Measurements from ENCODE around the gene ARTN. TPM values are rescaled to one million over a fixed set of nuclear protein-coding genes. Genes with fewer than 3 reads are reported as not detected.

ARTN gene, protein sequence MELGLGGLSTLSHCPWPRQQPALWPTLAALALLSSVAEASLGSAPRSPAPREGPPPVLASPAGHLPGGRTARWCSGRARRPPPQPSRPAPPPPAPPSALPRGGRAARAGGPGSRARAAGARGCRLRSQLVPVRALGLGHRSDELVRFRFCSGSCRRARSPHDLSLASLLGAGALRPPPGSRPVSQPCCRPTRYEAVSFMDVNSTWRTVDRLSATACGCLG
- total RNA-seq: 1 to 10 TPM; 1.8 to 4.9 TPM
- 1 to 10 TPM in 1 of 2 donors, not detected in 1; 2.1 TPM for polyA plus RNA-seq
- long read RNA-seq, donor 1: 0 reads
- long read RNA-seq, donor 2, partial matches to known transcripts: 0 of 1 reads
- long read RNA-seq, donor 2, other reads (novel, unspliced or antisense): 1 of 1 reads

DNA sequence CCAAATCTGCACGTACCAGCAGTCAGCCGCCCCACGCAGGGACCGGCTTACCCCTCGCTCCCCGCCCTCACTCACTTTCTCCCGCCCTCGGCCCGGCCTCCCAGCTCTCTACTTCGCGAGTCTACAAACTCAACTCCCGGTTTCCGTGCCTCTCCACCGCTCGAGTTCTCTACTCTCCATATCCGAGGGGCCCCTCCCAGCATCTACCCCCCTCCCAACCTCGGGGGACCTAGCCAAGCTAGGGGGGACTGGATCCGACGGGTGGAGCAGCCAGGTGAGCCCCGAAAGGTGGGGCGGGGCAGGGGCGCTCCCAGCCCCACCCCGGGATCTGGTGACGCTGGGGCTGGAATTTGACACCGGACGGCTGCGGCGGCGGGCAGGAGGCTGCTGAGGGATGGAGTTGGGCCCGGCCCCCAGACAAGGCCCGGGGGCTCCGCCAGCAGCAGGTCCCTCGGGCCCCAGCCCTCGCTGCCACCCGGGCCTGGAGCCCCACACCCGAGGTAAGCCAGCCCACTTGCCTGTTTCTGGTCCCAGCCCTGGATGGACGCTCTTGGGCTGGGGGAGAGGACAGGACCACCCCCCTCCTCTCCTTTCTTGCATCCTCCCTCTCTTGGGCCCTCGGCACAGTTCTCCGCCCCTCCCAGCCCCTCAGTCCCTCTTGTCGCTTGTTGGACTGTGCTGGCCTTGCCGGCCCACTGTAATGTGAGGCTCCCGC lies at the start of gene ARTN:
Gene ARTN, plus strand, starts transcription at position 416 of the 715 bp plus-strand sequence. CDS start 1,856 bp downstream, outside the sequence.
- H3K27me3 ChIP-seq (ENCODE audit: control insufficient read depth in 1 of 2, insufficient read depth in 2 of 2, low read length in 1 of 2): no peaks in the 10 kb centered on the region
- ATAC-seq (ENCODE audit: low FRiP score) (peak; percentile 23), DNase-seq (peak in 1 of 2 donors; percentile 80)
- H3K36me3 ChIP-seq (ENCODE audit: control insufficient read depth in 1 of 2, insufficient read depth in 2 of 2, low read length in 1 of 2): no peaks in the 10 kb centered on the region
- intact Hi-C loops (cut with DNase I): loop anchor here (1.0 to 10.0 kb wide), 3 partner anchors 167 to 399 kb away; partner anchors contain the start of gene PTPRF (in 1 of the 2)
- H3K27ac ChIP-seq (ENCODE audit: low read depth in 1 of 2, low read length in 2 of 2): no peak within 1 kb of the TSS
- H3K4me3 ChIP-seq (ENCODE audit: low read length in 2 of 2): peak within 1 kb of the TSS in 1 of 2 donors; percentile 16
- WGBS, 2 donors: 1 to 2% methylated on average over 36 to 42 of the region's 42 CpGs
- no peaks in the 10 kb centered on the region for H3K4me1 ChIP-seq (ENCODE audit: control insufficient read depth in 1 of 2, insufficient read depth in 2 of 2, low read length in 2 of 2)
- H3K9me3 ChIP-seq (ENCODE audit: control insufficient read depth, low read length): no peaks in the 10 kb centered on the region

DNA sequence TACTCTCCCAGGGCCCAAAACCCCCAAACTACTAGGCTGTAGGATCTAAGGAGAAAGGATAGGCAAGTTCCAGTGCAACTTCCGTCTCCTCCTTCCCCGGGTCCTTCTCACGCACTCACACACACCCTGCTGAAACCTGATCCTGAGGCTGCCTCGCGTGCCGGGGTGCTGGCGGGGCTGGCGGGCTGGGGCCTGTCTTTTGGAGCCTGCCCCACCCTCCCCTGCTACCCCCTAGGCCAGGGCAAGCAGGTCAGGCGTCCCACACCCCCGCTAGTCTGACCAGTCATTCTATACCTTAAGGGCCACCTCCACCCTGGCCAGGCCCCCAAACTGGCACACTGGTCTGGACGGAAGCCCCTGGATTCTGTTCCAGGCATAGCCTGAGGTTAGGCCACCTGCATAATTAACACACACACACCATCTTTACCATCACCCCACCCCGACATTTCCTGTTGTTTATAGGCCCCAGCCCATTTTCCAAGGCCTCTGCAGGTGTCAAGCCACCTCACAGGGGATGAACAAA lies 48.3 kb upstream of the ARTN start:
- no peaks in the 10 kb centered on the region for H3K27me3 ChIP-seq (ENCODE audit: control insufficient read depth in 1 of 2, insufficient read depth in 2 of 2, low read length in 1 of 2)
- peak; percentile 47 for ATAC-seq (ENCODE audit: low FRiP score)
- WGBS, 2 donors: 82 to 84% methylated on average over 10 to 12 of the region's 12 CpGs

DNA sequence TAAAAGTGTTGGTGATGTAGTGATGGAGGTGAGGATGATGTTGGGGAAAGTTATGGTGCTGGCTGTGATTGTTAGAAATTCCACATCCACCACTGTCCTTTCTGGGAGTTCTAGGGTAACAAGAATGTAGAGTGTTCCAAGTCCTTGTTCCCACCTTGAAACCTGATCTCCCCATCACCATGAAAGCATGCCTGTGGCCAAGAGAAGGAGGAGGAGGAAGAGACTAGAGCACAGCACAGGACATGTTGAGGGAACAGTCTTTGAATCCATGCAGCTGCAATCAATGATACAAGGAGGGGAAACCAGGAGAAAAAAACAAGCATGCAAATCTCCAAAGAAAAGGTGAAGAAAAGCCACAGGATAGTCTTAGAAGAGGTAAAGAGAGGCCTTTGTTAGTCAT lies 45.9 kb upstream of the ARTN start:
- Histone ChIP-seq H3K9me3 (ENCODE audit: control insufficient read depth, low read length) (no peaks in the 10 kb centered on the region), H3K4me3 (ENCODE audit: low read length in 2 of 2) (no peak overlapping the region), H3K27me3 (ENCODE audit: control insufficient read depth in 1 of 2, insufficient read depth in 2 of 2, low read length in 1 of 2) (no peaks in the 10 kb centered on the region), H3K4me1 (ENCODE audit: control insufficient read depth in 1 of 2, insufficient read depth in 2 of 2, low read length in 2 of 2) (no peaks in the 10 kb centered on the region), H3K36me3 (ENCODE audit: control insufficient read depth in 1 of 2, insufficient read depth in 2 of 2, low read length in 1 of 2) (no peaks in the 10 kb centered on the region), H3K27ac (ENCODE audit: low read depth in 1 of 2, low read length in 2 of 2) (no peak overlapping the region)
- no peak for ATAC-seq (ENCODE audit: low FRiP score)
- intact Hi-C loops (cut with DNase I): no loop called here
- no peak for DNase-seq

More for the DNA sequence above, 48.3 kb upstream of the ARTN start:
- no peak overlapping the region for H3K27ac ChIP-seq (ENCODE audit: low read depth in 1 of 2, low read length in 2 of 2)
- H3K4me3 ChIP-seq (ENCODE audit: low read length in 2 of 2): no peak overlapping the region
- no peaks in the 10 kb centered on the region for H3K9me3 ChIP-seq (ENCODE audit: control insufficient read depth, low read length)
- no peak for DNase-seq
- H3K4me1 ChIP-seq (ENCODE audit: control insufficient read depth in 1 of 2, insufficient read depth in 2 of 2, low read length in 2 of 2): no peaks in the 10 kb centered on the region
- H3K36me3 ChIP-seq (ENCODE audit: control insufficient read depth in 1 of 2, insufficient read depth in 2 of 2, low read length in 1 of 2): no peaks in the 10 kb centered on the region
- intact Hi-C loops (cut with DNase I): no loop called here

DNA sequence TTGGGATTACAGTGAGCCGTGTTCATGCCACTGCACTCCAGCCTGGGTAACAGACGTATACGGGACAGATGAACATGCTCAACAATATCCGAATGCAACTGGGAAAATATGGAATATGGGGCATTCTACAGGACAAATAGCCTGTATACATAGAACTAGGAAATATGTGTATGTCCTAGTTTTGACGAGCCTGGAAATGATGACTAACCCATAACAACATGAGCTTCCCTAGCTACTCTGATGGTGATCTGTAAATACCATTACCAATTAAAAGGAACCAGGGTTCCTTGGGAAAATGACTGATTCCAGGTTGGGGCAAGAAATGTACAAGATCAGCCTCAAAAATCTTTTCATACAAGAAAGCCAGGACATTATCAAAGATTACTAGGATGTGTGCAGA lies 42.8 kb upstream of the ARTN start:
- no peak for ATAC-seq (ENCODE audit: low FRiP score)
- intact Hi-C loops (cut with DNase I): no loop called here
- 92 to 94% methylated on average over 5 of the region's 5 CpGs for WGBS, 2 donors

DNA sequence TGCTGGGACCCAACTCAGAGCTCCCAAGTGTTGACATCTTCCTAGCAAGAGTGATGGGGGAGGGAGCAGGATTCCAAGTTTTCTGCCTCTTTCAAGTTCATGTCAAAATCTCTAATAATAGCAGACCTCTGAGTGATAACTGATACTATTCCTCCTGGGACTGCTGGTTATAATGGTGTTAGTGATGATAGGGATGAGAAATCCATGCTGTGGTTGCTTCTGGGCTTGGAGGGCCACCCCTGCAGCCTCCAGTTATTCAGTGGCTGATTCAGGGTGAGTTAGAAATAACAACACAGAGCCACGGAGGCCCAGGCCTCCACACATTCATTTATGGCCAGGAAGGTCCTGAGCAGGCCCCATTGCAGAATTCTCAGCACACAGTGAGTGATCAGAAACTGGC lies 40.6 kb upstream of the ARTN start:
- ATAC-seq (ENCODE audit: low FRiP score) (no peak), DNase-seq (no peak)
- intact Hi-C loops (cut with DNase I): no loop called here
- 55 to 56% methylated on average over 1 of the region's 1 CpG for WGBS, 2 donors
- no peaks in the 10 kb centered on the region for H3K9me3 ChIP-seq (ENCODE audit: control insufficient read depth, low read length)
- peaks cover 0 to 6% of the 10 kb centered on the region in 2 donors for H3K36me3 ChIP-seq (ENCODE audit: control insufficient read depth in 1 of 2, insufficient read depth in 2 of 2, low read length in 1 of 2)
- H3K4me3 ChIP-seq (ENCODE audit: low read length in 2 of 2): no peak overlapping the region
- H3K4me1 ChIP-seq (ENCODE audit: control insufficient read depth in 1 of 2, insufficient read depth in 2 of 2, low read length in 2 of 2): no peaks in the 10 kb centered on the region
- no peak overlapping the region for H3K27ac ChIP-seq (ENCODE audit: low read depth in 1 of 2, low read length in 2 of 2)
- no peaks in the 10 kb centered on the region for H3K27me3 ChIP-seq (ENCODE audit: control insufficient read depth in 1 of 2, insufficient read depth in 2 of 2, low read length in 1 of 2)

More for the DNA sequence above, 42.8 kb upstream of the ARTN start:
- Histone ChIP-seq H3K9me3 (ENCODE audit: control insufficient read depth, low read length) (no peaks in the 10 kb centered on the region), H3K36me3 (ENCODE audit: control insufficient read depth in 1 of 2, insufficient read depth in 2 of 2, low read length in 1 of 2) (peaks cover 0 to 3% of the 10 kb centered on the region in 2 donors), H3K4me1 (ENCODE audit: control insufficient read depth in 1 of 2, insufficient read depth in 2 of 2, low read length in 2 of 2) (no peaks in the 10 kb centered on the region), H3K27me3 (ENCODE audit: control insufficient read depth in 1 of 2, insufficient read depth in 2 of 2, low read length in 1 of 2) (no peaks in the 10 kb centered on the region), H3K4me3 (ENCODE audit: low read length in 2 of 2) (no peak overlapping the region), H3K27ac (ENCODE audit: low read depth in 1 of 2, low read length in 2 of 2) (no peak overlapping the region)
- no peak for DNase-seq

DNA sequence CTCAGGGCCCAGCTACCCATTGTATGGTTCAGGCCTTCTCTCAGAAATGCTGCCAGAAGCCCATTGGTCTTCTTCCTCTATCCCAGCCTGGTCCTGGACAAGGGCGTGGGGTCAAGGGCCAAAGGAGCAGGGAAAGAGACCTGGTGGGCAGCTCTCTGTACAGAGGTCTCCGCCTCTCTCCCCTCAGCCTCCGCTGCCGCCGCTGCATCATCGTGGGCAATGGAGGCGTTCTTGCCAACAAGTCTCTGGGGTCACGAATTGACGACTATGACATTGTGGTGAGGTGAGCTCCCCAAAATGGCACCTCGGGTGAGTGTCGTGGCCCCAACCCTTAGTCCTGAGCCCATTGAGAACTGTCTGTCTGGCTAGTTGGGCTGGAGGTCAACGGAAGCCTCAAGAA lies 34.6 kb upstream of the ARTN start:
- intact Hi-C loops (cut with DNase I): no loop called here
- Histone ChIP-seq H3K9me3 (ENCODE audit: control insufficient read depth, low read length) (no peaks in the 10 kb centered on the region), H3K36me3 (ENCODE audit: control insufficient read depth in 1 of 2, insufficient read depth in 2 of 2, low read length in 1 of 2) (peaks cover 0 to 6% of the 10 kb centered on the region in 2 donors), H3K27ac (ENCODE audit: low read depth in 1 of 2, low read length in 2 of 2) (no peak overlapping the region), H3K27me3 (ENCODE audit: control insufficient read depth in 1 of 2, insufficient read depth in 2 of 2, low read length in 1 of 2) (no peaks in the 10 kb centered on the region), H3K4me3 (ENCODE audit: low read length in 2 of 2) (no peak overlapping the region), H3K4me1 (ENCODE audit: control insufficient read depth in 1 of 2, insufficient read depth in 2 of 2, low read length in 2 of 2) (no peaks in the 10 kb centered on the region)
- DNase-seq (no peak), ATAC-seq (ENCODE audit: low FRiP score) (no peak)
- WGBS, 2 donors: 97 to 100% methylated on average over 12 of the region's 12 CpGs

DNA sequence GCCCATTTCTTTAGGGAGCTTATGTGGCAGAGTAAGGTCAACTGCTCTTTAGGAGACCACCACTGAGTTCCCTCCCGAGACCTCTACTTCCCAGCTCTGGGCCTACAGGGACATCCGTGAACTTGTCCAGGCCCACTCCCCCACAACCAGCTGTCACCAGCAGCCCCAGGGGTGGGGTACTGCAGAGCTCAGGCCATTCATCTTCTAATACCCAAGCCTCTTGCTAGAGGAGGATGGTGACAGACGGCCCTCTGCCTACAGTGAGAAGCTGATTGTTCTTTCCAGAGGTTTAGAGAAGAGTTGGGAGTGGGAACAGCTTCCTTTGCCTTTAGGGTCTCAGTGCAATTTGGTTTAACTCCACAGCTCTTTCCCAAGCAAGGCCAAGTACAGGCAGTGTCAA lies 33.2 kb upstream of the ARTN start:
- intact Hi-C loops (cut with DNase I): no loop called here
- peaks cover 0 to 3% of the 10 kb centered on the region in 2 donors for H3K36me3 ChIP-seq (ENCODE audit: control insufficient read depth in 1 of 2, insufficient read depth in 2 of 2, low read length in 1 of 2)
- no peaks in the 10 kb centered on the region for H3K4me1 ChIP-seq (ENCODE audit: control insufficient read depth in 1 of 2, insufficient read depth in 2 of 2, low read length in 2 of 2)
- H3K4me3 ChIP-seq (ENCODE audit: low read length in 2 of 2): no peak overlapping the region
- ATAC-seq (ENCODE audit: low FRiP score) (no peak), DNase-seq (no peak)
- H3K27ac ChIP-seq (ENCODE audit: low read depth in 1 of 2, low read length in 2 of 2): no peak overlapping the region
- no peaks in the 10 kb centered on the region for H3K27me3 ChIP-seq (ENCODE audit: control insufficient read depth in 1 of 2, insufficient read depth in 2 of 2, low read length in 1 of 2)
- WGBS, 2 donors: 84 to 88% methylated on average over 3 of the region's 3 CpGs
- H3K9me3 ChIP-seq (ENCODE audit: control insufficient read depth, low read length): no peaks in the 10 kb centered on the region

DNA sequence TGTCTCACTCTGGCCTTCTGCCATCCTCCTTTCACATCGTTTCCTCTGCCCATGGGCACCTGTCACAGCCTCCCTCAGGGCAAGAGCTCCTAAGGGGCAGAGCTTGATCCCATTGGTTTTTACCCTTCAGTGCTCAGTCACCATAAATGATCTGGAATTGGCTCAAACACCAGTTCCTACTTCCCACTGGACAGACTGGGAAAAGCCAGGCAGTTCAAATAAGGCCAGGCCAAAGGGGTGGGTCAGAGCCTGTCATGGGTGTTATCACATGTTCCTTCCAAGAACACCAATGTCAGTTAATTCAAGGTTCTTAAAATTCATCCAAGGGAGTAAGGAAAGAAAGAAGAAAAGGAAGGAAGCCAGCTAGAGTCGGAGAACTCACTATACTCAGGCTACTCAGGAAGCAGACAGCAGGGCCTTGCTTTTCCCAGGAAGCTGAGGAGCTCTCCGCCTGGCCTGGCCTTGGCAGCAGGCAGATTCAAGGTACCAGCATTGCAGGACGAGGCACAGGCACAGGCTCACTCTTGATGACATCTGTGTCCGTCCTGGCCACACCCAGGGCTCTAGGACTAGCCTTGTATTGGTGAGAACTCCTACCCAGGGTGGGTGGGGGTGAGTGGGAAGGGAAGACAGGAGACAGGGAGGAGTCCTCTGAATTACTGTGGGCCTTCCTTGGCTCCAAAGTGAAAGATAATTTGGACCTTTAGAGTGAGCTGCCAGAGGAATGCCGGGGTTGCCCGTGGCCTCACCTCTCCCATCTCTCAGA lies 32.2 kb upstream of the ARTN start:
- Histone ChIP-seq H3K36me3 (ENCODE audit: control insufficient read depth in 1 of 2, insufficient read depth in 2 of 2, low read length in 1 of 2) (peaks cover 0 to 3% of the 10 kb centered on the region in 2 donors), H3K27ac (ENCODE audit: low read depth in 1 of 2, low read length in 2 of 2) (no peak overlapping the region), H3K9me3 (ENCODE audit: control insufficient read depth, low read length) (no peaks in the 10 kb centered on the region), H3K4me3 (ENCODE audit: low read length in 2 of 2) (no peak overlapping the region), H3K27me3 (ENCODE audit: control insufficient read depth in 1 of 2, insufficient read depth in 2 of 2, low read length in 1 of 2) (no peaks in the 10 kb centered on the region), H3K4me1 (ENCODE audit: control insufficient read depth in 1 of 2, insufficient read depth in 2 of 2, low read length in 2 of 2) (no peaks in the 10 kb centered on the region)
- ATAC-seq (ENCODE audit: low FRiP score): no peak
- intact Hi-C loops (cut with DNase I): no loop called here
- 90 to 92% methylated on average over 7 of the region's 7 CpGs for WGBS, 2 donors
- no peak for DNase-seq
